ENCODE measurements around the gene SLC22A7.

SLC22A7 gene

GRCh38 chr6:43265564-43265963, 32.5 kb upstream of the SLC22A7 start:
- DNase-seq (ENCODE audit: low spot score), result no peak

DNA sequence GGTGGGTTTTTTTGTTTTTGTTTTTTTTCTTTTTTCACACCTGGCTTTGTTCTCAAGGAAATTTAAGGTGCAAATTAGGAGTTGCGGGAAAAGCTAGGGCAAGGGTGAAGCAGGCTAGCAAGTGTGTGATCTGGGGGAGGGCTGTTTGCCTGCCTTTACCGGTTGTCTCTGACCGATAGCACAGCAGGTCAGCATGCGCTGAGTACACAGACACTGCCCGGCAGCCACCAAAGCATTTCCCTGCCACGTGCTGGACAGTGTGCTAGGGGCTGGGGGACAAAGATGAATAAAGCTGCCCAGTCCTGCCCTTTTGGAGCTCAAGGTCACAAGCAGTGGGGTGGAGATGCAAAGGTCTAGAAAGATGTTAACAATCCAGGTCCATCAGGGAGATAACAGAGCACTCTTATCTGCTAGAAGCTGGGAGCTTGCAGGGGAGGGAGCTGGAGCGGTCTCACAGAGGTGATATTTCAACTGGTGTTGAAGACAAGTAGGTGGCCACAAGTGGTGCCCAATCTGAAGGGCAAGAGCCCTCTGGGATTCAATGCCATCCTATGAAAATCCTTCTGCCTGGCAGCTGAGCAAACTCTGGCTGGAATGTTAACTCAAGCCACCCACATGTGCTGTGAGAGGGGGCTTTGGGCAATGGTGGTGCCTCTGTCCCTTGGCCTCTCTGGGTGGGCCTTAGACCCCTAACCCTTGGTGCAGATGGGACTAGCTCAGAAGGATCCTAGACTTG, 30.3 kb upstream of the SLC22A7 start:
- no peak for DNase-seq (ENCODE audit: low spot score)

DNA sequence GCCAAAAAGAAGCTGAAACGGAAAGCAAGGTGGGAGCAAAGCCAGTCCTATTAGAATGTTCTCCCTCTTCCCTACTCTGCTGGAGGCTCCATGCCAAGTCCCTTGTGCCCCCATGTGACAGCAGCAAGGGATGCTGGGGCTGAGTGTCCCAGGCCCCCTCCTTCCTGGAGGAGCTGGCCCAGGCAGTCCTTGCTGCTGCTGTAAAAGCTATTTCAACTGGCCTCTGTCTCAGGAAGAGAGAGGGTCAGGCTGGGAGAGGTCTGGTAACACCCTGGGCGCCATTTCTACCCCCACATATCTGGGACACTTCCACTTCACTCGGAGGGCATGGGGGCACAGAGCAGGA, 29.7 kb upstream of the SLC22A7 start:
- no peak for DNase-seq (ENCODE audit: low spot score)

- no peak for DNase-seq (ENCODE audit: low spot score)
Observed at GRCh38 chr6:43268782-43269272, 29.2 kb upstream of the SLC22A7 start.

DNA sequence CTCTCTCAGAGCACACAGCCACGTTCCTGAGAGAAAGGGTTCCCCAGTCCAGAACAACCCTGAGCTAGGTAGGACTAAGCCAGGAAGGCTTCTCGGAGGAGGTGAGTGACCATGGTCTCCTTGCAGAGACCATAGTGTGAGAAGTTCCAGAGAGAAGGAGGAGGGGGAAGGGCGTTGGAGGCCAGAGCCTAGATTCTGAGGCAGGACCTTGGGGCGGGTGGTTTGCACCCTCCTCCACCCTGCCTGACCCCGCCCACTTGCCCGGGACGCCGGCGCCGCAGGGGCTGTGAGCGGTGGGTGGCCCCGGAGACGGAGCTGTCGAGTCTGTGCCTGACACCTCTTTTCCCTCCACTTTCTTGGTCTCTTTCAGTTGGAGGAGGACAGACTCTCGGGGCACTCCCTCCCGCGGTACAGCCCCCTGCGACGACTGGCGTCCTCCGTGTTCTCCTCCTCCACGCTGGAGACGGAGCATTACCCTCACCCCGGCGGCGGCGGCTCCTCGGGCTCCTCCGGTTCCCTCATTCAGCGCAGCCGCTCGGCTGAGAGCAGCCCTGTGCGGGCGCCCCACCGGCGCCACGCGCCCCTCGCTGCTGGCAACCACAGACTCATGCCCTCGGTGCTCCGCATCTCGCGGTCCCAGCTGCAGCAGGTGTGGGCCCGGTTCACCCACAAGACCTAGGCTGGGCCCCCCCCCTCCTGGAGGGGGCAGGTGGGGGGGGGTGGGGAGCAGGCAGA, 28.6 kb upstream of the SLC22A7 start:
- peak; percentile 32 for DNase-seq (ENCODE audit: low spot score)

GRCh38 chr6:43271103-43271815, 26.8 kb upstream of the SLC22A7 start:
- no peak for DNase-seq (ENCODE audit: low spot score)

- no peak for DNase-seq (ENCODE audit: low spot score)
Observed at GRCh38 chr6:43271944-43272343, 26.1 kb upstream of the SLC22A7 start.

- DNase-seq (ENCODE audit: low spot score), result no peak
Observed at GRCh38 chr6:43273707-43274106, 24.4 kb upstream of the SLC22A7 start.

DNA sequence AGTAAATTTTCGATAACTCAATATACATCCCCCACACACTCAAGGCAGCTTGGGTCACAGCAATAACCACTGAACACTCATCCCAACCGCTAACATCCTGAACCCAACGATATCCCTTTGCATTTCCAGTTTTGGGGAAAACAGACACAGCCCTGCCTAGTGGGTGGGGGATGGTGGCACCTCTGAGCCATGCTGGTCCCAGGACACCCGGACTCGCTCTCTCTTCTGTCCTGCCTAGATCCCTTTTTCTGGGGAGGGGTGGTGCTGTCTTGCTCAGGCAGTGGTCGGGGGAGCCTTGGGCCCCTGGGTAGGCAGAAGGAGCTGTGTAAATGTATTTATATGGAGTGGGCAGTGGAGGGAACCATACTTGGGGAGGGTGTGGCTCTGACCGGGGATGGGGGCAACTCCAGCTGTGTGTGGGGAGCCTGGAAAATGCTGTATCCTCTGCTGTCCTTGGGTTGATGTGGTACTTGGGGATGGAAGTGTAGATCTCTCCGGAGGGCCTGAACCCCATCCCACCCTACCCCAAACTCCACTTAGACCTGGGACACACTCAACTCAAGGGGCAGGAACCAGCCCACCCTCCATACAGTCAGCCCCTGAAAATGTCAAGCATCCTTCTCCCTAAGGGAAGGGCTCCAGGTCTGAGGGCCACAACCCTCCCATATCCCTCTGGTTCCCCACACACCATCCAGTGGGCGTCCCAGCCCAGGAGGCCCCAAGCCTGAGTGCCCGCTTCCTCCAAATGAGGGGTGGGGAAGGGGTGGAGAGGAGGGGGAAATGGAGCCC, 23.7 kb upstream of the SLC22A7 start:
- no peak for DNase-seq (ENCODE audit: low spot score)

DNA sequence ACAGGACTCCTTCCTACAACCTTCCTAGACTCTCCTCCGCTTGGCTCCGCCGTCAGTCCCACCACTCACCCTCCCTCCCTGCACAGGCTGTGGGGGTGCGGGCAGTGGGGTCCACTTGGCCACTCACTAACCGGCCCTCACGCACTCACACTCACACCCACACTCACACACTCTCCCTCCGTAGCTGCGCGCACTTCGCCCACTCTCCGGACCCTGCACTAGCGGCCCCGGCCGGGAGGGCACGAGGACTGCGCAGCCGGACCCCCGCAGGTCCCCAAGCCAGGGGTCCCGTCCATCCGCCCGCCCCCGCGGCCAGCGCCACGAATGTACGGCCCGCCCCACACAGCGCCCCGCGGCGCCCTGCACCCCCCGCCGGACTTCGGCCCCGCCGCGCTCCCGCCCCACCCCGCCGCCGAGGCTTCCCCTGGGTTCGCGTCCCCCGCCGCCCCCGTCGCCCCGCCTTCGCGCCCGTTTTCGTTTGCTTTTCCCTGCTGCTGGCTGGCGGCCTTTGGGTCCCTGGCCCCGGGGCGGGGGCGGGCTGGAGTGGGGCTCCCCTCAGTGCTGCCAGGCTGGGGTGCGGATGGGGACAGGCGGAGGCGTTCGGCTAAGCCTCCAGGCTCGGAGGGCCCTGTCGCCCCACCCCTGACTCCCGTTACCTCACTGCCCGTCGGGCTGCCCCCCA, 23.0 kb upstream of the SLC22A7 start:
- DNase-seq (ENCODE audit: low spot score), result peak; percentile 13

DNA sequence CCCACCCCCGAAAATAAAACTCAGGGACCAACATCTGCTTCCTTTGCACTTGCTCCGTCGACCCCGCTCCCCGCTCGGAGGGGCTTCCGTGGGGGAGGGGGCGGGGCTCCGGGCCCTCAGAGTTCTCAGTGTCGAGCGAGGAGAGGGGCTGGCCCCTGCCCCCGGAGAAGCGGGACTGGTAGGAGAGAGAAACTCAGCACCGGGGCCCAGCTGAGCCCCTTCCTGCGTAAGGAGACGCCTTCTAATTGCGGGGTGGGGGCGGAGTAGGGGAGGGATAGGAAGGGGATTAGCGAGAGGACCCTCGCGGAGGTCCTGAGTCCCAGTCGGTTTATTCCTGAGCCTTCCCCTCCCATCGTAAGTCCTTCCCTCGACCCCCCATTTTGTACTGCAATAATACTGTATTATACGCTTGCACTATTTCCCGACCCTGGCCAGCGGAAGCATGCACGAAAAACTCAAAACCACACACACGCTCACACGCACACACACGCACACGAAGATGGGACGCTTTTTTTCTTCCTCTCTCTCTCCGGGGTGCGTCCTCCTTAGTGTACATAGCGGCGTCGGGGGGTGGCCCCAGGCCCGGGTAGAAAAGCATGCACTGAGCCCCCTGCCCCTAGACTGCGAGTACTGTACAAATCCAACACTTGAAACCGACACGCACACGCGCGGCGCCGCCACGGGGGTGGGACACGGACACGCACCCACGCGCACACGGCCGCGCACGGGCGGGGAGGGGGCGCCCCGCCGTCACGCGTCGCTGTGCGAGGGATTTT, 22.1 kb upstream of the SLC22A7 start:
- DNase-seq (ENCODE audit: low spot score), result peak; percentile 42

- no peak for DNase-seq (ENCODE audit: low spot score)
Observed at GRCh38 chr6:43276577-43277305, 21.3 kb upstream of the SLC22A7 start.

DNA sequence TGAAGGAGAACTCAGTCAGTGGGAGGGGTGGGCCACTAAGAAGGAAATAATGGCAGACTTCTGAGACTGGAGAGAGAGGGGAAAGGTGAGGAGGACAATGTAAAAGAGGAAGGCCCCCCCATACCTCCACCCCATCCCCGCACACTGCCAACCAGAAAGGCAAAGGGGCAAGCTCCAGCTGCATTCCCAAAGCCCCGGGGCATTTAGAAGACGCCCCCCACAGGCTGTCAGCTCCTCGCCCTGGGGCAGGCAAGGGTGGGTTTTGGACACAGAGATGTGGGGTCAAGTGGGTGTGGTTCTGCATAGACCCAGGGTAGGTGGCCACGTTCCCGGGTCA, 20.8 kb upstream of the SLC22A7 start:
- DNase-seq (ENCODE audit: low spot score), result no peak

DNA sequence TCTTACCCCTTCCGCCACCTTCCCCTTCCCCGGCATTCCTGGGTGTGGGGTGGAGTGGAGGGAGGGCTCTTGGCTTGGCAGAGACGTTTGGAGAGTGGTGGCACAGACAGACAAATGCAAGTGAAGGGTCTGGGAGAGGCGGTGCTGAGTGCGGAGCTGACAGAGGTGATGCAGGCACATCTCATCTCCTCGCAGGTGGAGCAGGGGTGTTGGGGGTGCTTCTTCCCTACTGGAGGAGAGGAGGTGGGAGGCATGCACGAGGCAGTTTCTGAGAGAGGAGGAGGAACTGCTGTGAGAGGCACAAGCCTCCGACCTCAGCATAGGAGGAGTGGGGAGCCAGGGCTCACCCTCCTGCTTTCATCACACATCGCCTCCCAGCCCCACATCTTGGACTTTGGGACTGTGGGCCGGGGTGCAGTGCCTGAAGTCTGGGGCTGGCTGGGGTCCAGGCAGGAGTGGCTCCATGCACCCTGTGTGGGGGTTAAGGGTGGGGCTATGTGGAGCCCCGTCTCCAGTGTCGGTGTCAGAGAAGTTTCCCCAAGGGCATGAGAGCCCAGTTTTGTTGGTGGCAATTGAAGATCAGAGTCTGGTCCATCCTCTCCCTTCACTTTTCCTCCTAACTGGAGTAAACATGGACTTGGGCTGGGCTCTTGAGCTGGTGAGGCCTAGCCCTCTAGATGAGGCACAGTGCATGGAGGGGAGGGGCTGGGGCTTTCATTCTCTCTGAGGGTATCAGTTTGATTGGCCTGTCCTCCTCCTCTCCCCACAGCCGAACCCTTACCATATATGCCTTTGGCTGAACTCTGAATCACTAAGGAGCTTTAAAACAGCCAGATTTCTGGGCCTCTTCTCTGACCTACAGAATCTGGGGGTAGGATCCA, 20.2 kb upstream of the SLC22A7 start:
- DNase-seq (ENCODE audit: low spot score), result no peak

- no peak for DNase-seq (ENCODE audit: low spot score)
Observed at GRCh38 chr6:43278524-43279078, 19.5 kb upstream of the SLC22A7 start.

GRCh38 chr6:43280234-43280633, 17.8 kb upstream of the SLC22A7 start:
- no peak for DNase-seq (ENCODE audit: low spot score)

DNA sequence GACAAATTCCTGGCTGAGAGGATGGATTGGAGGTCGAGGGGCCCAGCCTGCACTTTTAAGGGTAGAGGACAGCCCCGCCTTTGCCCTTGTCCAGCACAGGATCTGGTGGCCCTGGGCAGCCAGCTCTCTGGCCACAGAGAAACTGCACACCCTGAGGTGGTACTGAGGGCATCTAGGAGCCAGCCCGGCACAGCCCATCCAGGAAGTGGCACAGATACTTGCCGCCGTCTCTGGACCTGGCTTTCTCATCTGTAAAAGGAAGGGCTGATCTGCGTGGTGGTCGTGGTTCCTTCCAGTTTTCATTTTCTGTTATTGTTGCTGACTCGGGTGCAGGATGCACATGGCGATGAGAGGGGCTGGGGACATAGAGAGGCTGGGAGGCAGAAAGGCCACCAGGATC, 16.0 kb upstream of the SLC22A7 start:
- DNase-seq (ENCODE audit: low spot score), result no peak

DNA sequence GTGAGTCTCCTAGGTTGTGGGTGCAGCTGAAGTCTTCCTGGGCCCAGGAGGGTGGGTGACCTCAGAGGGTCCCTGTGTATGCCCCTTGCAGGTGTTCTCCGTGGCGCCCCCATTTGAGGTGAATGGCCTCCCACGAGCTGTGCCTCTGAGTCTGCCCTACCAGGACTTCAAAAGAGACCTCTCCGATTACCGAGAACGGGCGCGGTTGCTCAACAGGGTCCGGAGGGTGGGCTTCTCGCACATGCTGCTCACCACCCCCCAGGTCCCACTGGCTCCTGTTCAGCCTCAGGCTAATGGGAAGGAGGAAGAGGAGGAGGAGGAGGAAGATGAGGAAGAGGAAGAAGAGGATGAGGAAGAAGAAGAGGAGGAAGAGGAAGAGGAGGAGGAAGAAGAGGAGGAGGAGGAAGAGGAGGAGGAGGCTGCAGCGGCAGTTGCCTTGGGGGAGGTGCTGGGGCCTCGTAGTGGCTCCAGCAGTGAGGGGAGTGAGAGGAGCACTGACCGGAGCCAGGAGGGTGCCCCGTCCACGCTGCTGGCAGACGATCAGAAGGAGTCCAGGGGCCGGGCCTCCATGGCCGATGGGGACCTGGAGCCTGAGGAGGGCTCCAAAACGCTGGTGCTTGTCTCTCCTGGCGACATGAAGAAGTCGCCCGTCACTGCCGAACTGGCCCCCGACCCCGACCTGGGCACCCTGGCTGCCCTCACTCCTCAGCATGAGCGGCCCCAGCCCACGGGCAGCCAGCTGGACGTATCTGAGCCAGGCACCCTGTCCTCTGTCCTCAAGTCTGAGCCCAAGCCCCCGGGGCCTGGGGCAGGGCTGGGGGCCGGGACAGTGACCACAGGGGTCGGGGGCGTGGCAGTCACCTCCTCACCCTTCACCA, 15.2 kb upstream of the SLC22A7 start:
- no peak for DNase-seq (ENCODE audit: low spot score)

Measured in CD4-positive, alpha-beta T cell treated with Interleukin-2 at 100 ng/mL for 4 hours (primary cell).